Retinal pigment epithelial cell (primary cell): ENCODE measurements around the gene TMTC1.

Source experiments
- DNase-seq: peaks from one replicate; pipeline ENCODE4 v3.0.0-alpha.2; 2010; ENCODE audit warnings: low read depth
- H3K4me3 ChIP-seq: 2 replicates; pipeline ENCODE4 v1.5.1; 2011; ENCODE audit warnings: mild to moderate bottlenecking, low read length, control low read depth, moderate library complexity
- CTCF ChIP-seq: conservative IDR thresholded peaks from 2 replicates; pipeline ENCODE4 v1.5.1; 2011; ENCODE audit warnings: low read depth, low read length, control low read depth, inconsistent platforms

Gene TMTC1

GRCh38 chr12:29780084-29780483 lies 3.7 kb downstream of the TMTC1 start:
- TF ChIP-seq CTCF: no peak
- no peak for DNase-seq
- no peak overlapping the region for H3K4me3 ChIP-seq

GRCh38 chr12:29778531-29778930 lies 5.2 kb downstream of the TMTC1 start:
- DNase-seq: no peak
- TF ChIP-seq CTCF: no peak
- H3K4me3 ChIP-seq: no peak overlapping the region

GRCh38 chr12:29773076-29773475 lies 10.7 kb downstream of the TMTC1 start:
- no peak for TF ChIP-seq CTCF
- H3K4me3 ChIP-seq: no peak overlapping the region
- no peak for DNase-seq

- H3K4me3 ChIP-seq: no peak overlapping the region
- no peak for TF ChIP-seq CTCF
- no peak for DNase-seq
Measured at GRCh38 chr12:29771786-29772185, 12.0 kb downstream of the TMTC1 start.

- DNase-seq: no peak
- TF ChIP-seq CTCF: no peak
- H3K4me3 ChIP-seq: no peak overlapping the region
Measured at GRCh38 chr12:29771165-29771564, 12.6 kb downstream of the TMTC1 start.

- peak; percentile 93 for DNase-seq
- no peak for TF ChIP-seq CTCF
- H3K4me3 ChIP-seq: no peak overlapping the region
Measured at GRCh38 chr12:29769162-29769858, 14.4 kb downstream of the TMTC1 start.

GRCh38 chr12:29768372-29768771 lies 15.4 kb downstream of the TMTC1 start:
- DNase-seq: no peak
- no peak for TF ChIP-seq CTCF
- H3K4me3 ChIP-seq: no peak overlapping the region
